Adipocyte (in vitro differentiated cells): Measurements from ENCODE around the gene USP22.
"Not testable (repeated sequence)": the region's sequence is repeated elsewhere in the genome, so short reads cannot be mapped to it uniquely, and the experiment has no call there.

Source experiments
- DNase-seq: peaks from one replicate; pipeline ENCODE4 v3.0.0-alpha.2; 2015; ENCODE audit warnings: low read depth
- H3K27me3 ChIP-seq: replicated peaks from 2 replicates; pipeline ENCODE4 v1.7.0; 2013; ENCODE audit warnings: mild to moderate bottlenecking, low read length, moderate library complexity; ENCODE audit not compliant: control insufficient read depth, insufficient read depth
- H3K36me3 ChIP-seq: 2 replicates; pipeline ENCODE4 v1.7.0; 2013; ENCODE audit warnings: low read length, mild to moderate bottlenecking, moderate library complexity; ENCODE audit not compliant: control insufficient read depth, insufficient read depth, severe bottlenecking
- H3K4me1 ChIP-seq: 2 replicates; pipeline ENCODE4 v1.7.0; 2013; ENCODE audit warnings: mild to moderate bottlenecking, low read length, moderate library complexity; ENCODE audit not compliant: control insufficient read depth, insufficient read depth
- H3K4me3 ChIP-seq: 2 replicates; pipeline ENCODE4 v1.7.0; 2013; ENCODE audit warnings: mild to moderate bottlenecking, low read length, moderate library complexity
- H3K9ac ChIP-seq: 2 replicates; pipeline ENCODE4 v1.7.0; 2013; ENCODE audit warnings: mild to moderate bottlenecking, low read length, moderate library complexity
- H3K9me3 ChIP-seq: 2 replicates; pipeline ENCODE4 v1.7.0; 2013; ENCODE audit warnings: mild to moderate bottlenecking, low read length, moderate library complexity; ENCODE audit not compliant: control insufficient read depth

The USP22 gene

DNA sequence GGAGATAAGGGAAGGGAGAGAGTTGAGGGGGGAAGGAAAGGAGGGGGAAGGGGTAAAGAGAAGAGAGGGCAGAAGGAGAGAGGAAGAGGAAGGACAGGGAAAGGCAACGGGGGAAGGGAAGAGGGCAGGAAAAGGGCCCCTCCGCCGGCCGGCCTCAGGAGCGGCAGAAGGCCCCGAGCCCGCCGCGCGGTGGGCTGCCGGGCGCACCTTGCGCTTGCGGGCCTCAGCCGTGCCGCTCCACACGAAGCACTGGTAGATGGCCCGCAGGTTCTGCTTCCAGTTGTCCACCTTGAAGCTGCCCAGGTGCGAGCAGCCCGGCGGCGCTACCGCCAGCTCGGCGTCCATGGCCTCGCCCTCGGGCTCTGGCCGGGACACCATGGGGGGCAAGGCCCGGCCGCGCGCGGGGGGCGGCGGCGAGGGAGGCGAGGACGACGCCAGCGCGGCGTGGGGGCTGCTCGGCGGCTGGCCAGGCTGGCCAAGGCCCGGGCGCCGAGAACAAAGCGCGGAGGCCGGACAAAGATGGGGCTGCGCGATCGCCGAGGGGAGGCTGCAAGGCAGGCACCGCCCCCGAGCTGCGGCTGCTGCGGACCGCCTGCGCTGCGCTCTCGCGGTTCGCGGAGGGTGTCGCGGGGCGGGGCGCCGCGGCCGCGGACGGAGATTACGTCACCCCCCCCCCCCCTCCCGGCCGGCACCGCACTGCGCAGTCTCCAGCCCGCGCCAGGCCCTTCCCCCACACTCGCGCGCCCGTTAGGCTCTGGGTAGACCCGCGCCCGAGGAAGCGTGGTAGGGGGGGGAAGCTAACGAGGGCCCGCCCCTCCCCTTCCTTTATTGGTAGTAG is at the start of gene USP22:
Gene USP22, minus strand, starts transcription at position 554 of the 838 bp plus-strand sequence. Its CDS starts 176 bp downstream, at position 378.
- Histone ChIP-seq H3K9me3 (no peaks in the 10 kb centered on the region), H3K4me1 (peaks cover 22% of the 10 kb centered on the region), H3K9ac (peak within 1 kb of the TSS; percentile 99), H3K27me3 (no peaks in the 10 kb centered on the region), H3K36me3 (peaks cover 7% of the 10 kb centered on the region), H3K4me3 (peak within 1 kb of the TSS; percentile 95)
- DNase-seq = peak; percentile 56

DNA sequence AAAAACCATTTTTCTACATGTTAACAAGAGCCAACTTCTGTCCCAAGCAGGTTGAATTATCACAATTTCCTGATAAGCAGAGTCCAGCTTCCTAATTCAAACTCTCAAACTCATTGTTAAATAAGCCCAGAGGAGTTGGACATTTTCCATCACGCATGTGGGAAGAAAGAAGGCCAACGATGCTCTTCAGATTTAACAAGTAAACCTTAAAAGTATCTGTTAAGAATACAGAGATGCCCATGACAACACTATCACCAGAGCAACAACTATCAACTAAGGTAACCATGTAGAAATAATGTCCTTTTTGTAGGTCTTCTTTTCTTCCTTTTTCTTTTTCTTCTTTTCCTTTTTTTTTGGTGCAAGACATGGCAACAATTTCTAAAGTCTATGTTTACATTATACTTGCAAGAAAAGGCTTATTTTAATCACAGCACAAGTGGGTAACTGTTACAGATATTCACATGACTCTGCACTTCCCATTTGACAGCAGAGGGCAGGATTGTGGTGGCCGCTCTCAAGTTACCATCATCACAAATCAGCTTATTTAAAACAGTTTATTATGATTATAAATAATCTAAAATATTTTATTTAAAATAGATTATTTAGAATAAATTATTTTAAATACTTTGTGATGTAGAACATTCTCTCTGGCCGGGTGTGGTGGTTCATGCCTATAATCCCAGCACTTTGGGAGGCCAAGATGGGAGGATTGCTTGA is 48.2 kb upstream of the USP22 start:
- Histone ChIP-seq H3K36me3 (no peaks in the 10 kb centered on the region), H3K9ac (no peak overlapping the region), H3K27me3 (no peaks in the 10 kb centered on the region), H3K4me1 (no peaks in the 10 kb centered on the region), H3K9me3 (no peaks in the 10 kb centered on the region), H3K4me3 (no peak overlapping the region)
- no peak for DNase-seq

DNA sequence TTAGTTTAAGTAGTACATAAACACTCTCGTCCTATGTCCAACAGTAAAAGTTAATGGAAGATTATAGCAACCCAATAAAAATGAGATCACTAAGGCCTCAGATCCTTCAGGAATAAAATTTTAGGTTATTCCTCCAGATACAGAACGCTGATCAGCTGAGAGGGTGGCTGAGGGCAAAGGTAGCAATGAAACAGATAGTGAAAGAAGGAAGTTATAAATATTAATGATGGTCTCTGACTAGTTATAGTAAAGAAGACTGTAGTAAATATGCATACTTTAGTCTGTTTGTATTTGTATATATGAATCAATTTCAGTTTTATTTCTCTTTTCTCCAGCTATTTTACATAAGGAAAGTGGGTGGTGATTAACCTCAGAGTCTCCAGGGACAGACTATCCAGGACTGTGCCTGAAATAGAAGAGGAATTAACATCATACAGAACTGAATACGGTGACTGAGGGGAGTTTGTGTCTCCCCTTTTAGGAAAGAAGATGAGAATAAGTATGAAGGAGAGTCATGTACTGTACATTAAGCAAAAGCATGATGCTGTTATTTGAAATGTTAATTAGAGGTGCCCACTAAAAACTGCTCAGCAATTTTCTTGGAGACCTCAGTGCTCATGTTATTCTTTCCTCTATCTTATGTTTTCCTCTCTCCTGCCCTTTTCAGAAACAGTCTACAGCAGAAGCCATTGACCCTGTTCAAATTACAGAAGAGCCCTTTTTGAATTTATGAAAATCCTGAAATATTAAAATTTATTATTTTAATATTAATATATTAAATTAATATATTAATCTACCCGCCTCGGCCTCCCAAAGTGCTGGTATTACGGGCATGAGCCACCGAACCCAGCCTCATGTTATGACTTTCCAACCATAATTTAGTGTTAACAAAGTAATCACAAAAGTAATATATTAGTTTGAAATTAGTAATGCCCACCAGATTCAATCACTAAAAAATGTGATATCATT is 47.4 kb upstream of the USP22 start:
- no peaks in the 10 kb centered on the region for H3K9me3 ChIP-seq
- no peaks in the 10 kb centered on the region for H3K36me3 ChIP-seq
- no peaks in the 10 kb centered on the region for H3K4me1 ChIP-seq
- no peak overlapping the region for H3K9ac ChIP-seq
- H3K27me3 ChIP-seq = no peaks in the 10 kb centered on the region
- no peak overlapping the region for H3K4me3 ChIP-seq
- DNase-seq = no peak

DNA sequence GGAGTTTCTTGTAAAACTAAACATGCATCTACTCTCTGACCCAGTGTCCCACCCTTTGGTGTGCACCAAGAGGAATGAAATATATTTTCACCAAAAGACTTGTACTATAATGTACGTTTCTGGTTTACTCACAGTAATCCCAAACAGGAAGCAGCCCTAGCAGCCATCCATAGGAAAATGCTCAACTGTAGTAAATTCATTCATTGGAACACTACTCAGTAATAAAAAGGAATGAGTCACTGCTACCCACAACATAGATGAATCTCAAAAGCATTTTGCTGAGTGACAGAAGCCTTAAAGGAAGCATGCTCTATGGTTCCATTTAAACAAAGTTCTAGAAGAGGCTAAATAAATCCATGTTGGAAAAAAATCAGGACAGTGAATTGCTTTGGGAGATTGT is 46.3 kb upstream of the USP22 start:
- no peak for DNase-seq
- Histone ChIP-seq H3K9me3 (no peaks in the 10 kb centered on the region), H3K27me3 (no peaks in the 10 kb centered on the region), H3K4me3 (no peak overlapping the region), H3K36me3 (no peaks in the 10 kb centered on the region), H3K9ac (no peak overlapping the region), H3K4me1 (no peaks in the 10 kb centered on the region)

DNA sequence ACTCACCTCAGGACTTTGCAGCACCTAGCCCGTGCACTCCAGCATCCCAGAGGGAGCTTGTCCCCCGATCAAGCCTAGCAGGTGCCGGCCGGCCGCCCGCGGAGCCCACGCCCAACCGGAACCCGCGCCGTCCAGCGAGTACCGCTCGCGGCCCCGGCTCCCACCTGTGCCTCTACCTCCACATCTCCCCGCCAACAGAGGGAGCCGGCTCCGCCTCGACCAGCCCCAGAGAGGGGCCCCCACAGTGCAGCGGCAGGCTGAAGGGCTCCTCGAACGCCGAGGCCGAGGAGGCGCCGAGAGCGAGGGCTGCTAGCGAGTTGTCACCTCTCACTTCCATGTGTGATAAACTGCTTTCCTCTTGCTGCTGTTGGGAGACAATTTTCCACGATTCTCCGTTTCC is 42.9 kb upstream of the USP22 start:
- no peak overlapping the region for H3K4me3 ChIP-seq
- no peaks in the 10 kb centered on the region for H3K4me1 ChIP-seq
- H3K9me3 ChIP-seq = no peaks in the 10 kb centered on the region
- H3K9ac ChIP-seq = no peak overlapping the region
- peaks cover 5% of the 10 kb centered on the region for H3K27me3 ChIP-seq
- H3K36me3 ChIP-seq = no peaks in the 10 kb centered on the region
- no peak for DNase-seq

DNA sequence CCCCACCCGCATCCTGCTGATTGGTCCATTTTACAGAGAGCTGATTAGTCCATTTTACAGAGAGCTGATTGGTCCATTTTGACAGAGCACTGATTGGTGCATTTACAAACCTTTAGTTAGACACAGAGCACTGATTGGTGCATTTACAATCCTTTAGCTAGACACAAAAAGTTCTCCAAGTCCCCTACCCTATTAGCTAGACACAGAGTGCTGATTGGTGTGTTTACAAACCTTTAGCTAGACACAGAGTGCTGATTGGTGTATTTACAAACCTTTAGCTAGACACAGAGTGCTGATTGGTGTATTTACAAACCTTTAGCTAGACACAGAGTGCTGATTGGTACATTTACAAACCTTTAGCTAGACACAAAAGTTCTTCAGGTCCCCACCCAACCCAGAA is 42.5 kb upstream of the USP22 start:
- H3K4me3 ChIP-seq, H3K9me3 ChIP-seq, H3K27me3 ChIP-seq, H3K36me3 ChIP-seq, H3K9ac ChIP-seq, DNase-seq, H3K4me1 ChIP-seq: not testable (repeated sequence)

DNA sequence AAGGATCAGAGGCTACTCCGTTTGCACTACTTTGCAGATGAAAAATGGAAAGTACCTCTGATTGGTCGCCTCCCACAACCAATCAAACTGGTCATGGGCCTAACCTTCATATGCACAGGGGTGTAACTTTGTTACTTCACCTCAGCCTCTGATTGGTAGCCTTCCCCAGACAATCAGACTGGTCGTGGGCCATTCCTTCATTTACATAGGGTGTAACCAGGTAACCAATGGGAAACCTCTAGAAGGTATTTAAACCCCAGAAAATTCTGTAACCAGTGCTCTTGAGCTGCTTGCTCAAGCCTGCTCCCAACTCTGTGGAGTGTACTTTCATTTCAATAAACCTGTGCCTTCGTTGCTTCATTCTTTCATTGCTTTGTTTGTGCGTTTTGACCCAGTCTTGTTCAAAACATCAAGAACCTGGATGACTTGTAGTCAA is 39.2 kb upstream of the USP22 start:
- H3K9me3 ChIP-seq = no peaks in the 10 kb centered on the region
- peaks cover 8% of the 10 kb centered on the region for H3K27me3 ChIP-seq
- no peaks in the 10 kb centered on the region for H3K4me1 ChIP-seq
- DNase-seq = no peak
- no peak overlapping the region for H3K9ac ChIP-seq
- H3K4me3 ChIP-seq = no peak overlapping the region
- no peaks in the 10 kb centered on the region for H3K36me3 ChIP-seq

DNA sequence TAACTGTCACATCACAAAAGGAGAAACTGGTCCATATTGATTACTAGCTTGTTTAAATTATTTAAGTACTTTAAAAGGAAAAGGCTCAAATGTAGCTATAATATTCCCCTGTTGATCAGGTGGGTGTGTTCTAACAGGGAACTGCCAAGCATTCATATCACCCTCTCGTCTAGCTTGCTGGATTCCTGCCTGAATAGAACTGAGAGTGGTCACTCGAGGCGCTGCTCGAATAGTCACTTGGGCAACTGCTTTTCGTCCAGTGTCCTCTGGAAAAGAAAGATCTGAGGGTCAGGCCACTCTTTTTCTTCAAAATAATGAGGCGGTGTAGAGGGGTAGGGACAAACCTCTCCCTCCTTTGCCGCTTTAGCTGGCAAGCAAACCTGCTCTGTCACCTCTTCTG is 36.4 kb upstream of the USP22 start:
- no peak overlapping the region for H3K4me3 ChIP-seq
- H3K36me3 ChIP-seq = no peaks in the 10 kb centered on the region
- no peak overlapping the region for H3K9ac ChIP-seq
- peaks cover 8% of the 10 kb centered on the region for H3K27me3 ChIP-seq
- no peaks in the 10 kb centered on the region for H3K9me3 ChIP-seq
- DNase-seq = no peak
- H3K4me1 ChIP-seq = peaks cover 12% of the 10 kb centered on the region

DNA sequence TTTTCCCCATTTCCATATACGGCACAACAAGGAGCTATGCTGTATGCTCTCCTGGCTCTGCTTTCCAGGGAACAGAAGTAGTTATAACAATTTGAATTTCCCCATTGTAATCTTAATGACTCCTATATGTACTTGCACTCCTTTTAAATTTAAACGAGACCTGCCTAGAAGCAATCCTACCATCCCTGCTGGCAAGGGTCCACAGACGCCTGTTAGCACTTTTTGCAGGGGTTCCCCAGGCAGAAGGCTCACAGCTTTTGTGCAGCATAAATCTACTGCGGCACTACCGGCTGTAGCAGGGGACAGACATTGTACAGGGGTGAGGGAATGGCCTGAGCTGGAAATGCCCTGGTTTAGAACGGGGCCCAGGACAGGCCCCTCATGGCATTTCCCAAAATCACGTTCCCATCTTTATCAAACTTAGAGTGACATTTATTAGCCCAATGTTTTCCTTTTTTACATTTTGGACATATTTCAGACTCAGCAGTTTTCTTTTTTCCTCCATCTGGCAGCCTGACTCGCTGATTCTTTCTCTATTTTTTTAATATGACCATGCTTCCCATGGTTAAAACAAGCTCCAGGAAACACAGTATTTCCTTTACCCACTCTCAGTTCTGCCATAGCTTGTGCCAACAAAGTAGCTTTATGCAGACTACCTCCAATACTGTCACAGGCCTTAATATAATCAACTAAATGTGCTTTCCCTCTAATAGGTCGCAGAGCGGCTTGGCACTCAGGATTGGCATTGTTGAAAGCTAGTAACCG is 35.4 kb upstream of the USP22 start:
- peaks cover 12% of the 10 kb centered on the region for H3K4me1 ChIP-seq
- H3K9me3 ChIP-seq = no peaks in the 10 kb centered on the region
- peaks cover 8% of the 10 kb centered on the region for H3K27me3 ChIP-seq
- H3K36me3 ChIP-seq = no peaks in the 10 kb centered on the region
- H3K4me3 ChIP-seq = no peak overlapping the region
- H3K9ac ChIP-seq = no peak overlapping the region
- no peak for DNase-seq

DNA sequence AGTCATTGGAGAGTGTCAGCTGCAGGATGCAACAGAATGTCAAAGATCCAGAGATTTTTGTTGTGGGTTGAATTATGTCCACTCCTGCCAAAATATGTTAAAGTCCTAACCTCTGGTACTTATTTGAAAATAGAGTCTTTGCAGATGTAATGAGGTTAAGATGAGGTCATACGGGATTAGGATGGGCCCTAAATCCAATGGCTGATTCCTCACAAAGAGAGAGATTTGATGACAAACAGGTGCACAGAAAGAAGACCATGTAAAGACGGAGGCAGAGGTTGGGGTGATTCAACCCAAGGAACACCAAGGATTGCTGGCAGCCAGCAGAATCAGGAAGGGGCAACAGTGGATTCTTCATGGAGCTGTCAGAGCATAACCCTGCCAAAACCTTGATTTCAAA is 34.5 kb upstream of the USP22 start:
- Histone ChIP-seq H3K36me3 (no peaks in the 10 kb centered on the region), H3K27me3 (peaks cover 8% of the 10 kb centered on the region), H3K4me1 (peaks cover 12% of the 10 kb centered on the region), H3K4me3 (no peak overlapping the region), H3K9me3 (no peaks in the 10 kb centered on the region), H3K9ac (no peak overlapping the region)
- no peak for DNase-seq
